Trophoblast cell (in vitro differentiated cells and primary cell): ENCODE results near the gene CDYL.

Experiments
- DNase-seq, 2 donors: peaks; one replicate each; pipeline ENCODE4 v3.0.0-alpha.2; 2016
- H2AFZ ChIP-seq: 2 replicates; pipeline ENCODE4 v1.6.1; 2013; ENCODE audit warnings: low read length, moderate library complexity, mild to moderate bottlenecking; ENCODE audit not compliant: insufficient read depth, poor library complexity
- H2AK5ac ChIP-seq: 2 replicates; pipeline ENCODE4 v1.6.1; 2013; ENCODE audit warnings: mild to moderate bottlenecking, low read length
- H2BK120ac ChIP-seq: 2 replicates; pipeline ENCODE4 v1.6.1; 2013; ENCODE audit warnings: low read length, mild to moderate bottlenecking, moderate library complexity; ENCODE audit not compliant: insufficient read depth, poor library complexity
- H2BK12ac ChIP-seq: 2 replicates; pipeline ENCODE4 v1.6.1; 2013; ENCODE audit warnings: mild to moderate bottlenecking, low read length, moderate library complexity
- H2BK5ac ChIP-seq: 2 replicates; pipeline ENCODE4 v1.6.1; 2013; ENCODE audit warnings: low read length, low read depth, moderate library complexity, mild to moderate bottlenecking; ENCODE audit not compliant: poor library complexity
- H3K14ac ChIP-seq: 2 replicates; pipeline ENCODE4 v1.6.1; 2013; ENCODE audit warnings: mild to moderate bottlenecking, low read length
- H3K18ac ChIP-seq: 2 replicates; pipeline ENCODE4 v1.6.1; 2013; ENCODE audit warnings: mild to moderate bottlenecking, low read length
- H3K23ac ChIP-seq: 2 replicates; pipeline ENCODE4 v1.6.1; 2013; ENCODE audit warnings: low read length
- H3K27ac ChIP-seq: 2 replicates; pipeline ENCODE4 v1.5.1; 2013; ENCODE audit warnings: low read depth, mild to moderate bottlenecking, inconsistent platforms, low read length, moderate library complexity
- H3K27me3 ChIP-seq: 2 replicates; pipeline ENCODE4 v1.6.1; 2013; ENCODE audit warnings: inconsistent platforms, mild to moderate bottlenecking, low read length, moderate library complexity; ENCODE audit not compliant: insufficient read depth
- H3K36me3 ChIP-seq, 2 experiments: 1 replicate in 1 of 2; 2 replicates in 1 of 2; pipeline ENCODE4 v1.6.1; 2013; ENCODE audit warnings: low read length in 2 of 2, mild to moderate bottlenecking in 2 of 2, moderate library complexity in 1 of 2; ENCODE audit not compliant: insufficient read depth in 2 of 2, control insufficient read depth in 1 of 2
- H3K4ac ChIP-seq: 2 replicates; pipeline ENCODE4 v1.6.1; 2013; ENCODE audit warnings: low read depth, mild to moderate bottlenecking, low read length, moderate library complexity
- H3K4me1 ChIP-seq, 2 experiments: 1 replicate in 1 of 2; 2 replicates in 1 of 2; pipeline ENCODE4 v1.6.1; 2013; ENCODE audit warnings: low read length in 2 of 2, mild to moderate bottlenecking in 2 of 2, moderate library complexity in 1 of 2; ENCODE audit not compliant: insufficient read depth in 2 of 2, control insufficient read depth in 1 of 2
- H3K4me2 ChIP-seq: 2 replicates; pipeline ENCODE4 v1.6.1; 2013; ENCODE audit warnings: inconsistent platforms, mild to moderate bottlenecking, low read length, moderate library complexity
- H3K4me3 ChIP-seq: 2 replicates; pipeline ENCODE4 v1.5.1; 2013; ENCODE audit warnings: mild to moderate bottlenecking, low read depth, low read length, inconsistent platforms
- H3K79me1 ChIP-seq: one replicate; pipeline ENCODE4 v1.6.1; 2013; ENCODE audit warnings: low read length
- H3K79me2 ChIP-seq: 2 replicates; pipeline ENCODE4 v1.6.1; 2013; ENCODE audit warnings: low read length, mild to moderate bottlenecking; ENCODE audit not compliant: control insufficient read depth, insufficient read depth, poor library complexity
- H3K9ac ChIP-seq: 2 replicates; pipeline ENCODE4 v1.6.1; 2013; ENCODE audit warnings: mild to moderate bottlenecking, low read length
- H3K9me3 ChIP-seq: 2 replicates; pipeline ENCODE4 v1.6.1; 2013; ENCODE audit warnings: low read depth, mild to moderate bottlenecking, control low read depth, inconsistent platforms, low read length; ENCODE audit not compliant: insufficient read depth
- H4K12ac ChIP-seq: 2 replicates; pipeline ENCODE4 v1.6.1; 2013; ENCODE audit warnings: low read depth, mild to moderate bottlenecking, low read length, moderate library complexity
- H4K8ac ChIP-seq: 2 replicates; pipeline ENCODE4 v1.6.1; 2013; ENCODE audit warnings: low read depth, mild to moderate bottlenecking, low read length, moderate library complexity
- H4K91ac ChIP-seq: one replicate; pipeline ENCODE4 v1.6.1; 2013; ENCODE audit warnings: low read depth, mild to moderate bottlenecking, low read length, moderate library complexity
- WGBS: extraction: QIAGEN DNeasy Blood & Tissue Kit; methylation state at CpG from one replicate; pipeline ENCODE4 v1.1.7; 2013; ENCODE audit warnings: missing lambda C conversion rate; ENCODE audit not compliant: insufficient read length, insufficient coverage; ENCODE audit errors: extremely low coverage; 5-methylcytosine and 5-hydroxymethylcytosine counted together

Gene CDYL

DNA sequence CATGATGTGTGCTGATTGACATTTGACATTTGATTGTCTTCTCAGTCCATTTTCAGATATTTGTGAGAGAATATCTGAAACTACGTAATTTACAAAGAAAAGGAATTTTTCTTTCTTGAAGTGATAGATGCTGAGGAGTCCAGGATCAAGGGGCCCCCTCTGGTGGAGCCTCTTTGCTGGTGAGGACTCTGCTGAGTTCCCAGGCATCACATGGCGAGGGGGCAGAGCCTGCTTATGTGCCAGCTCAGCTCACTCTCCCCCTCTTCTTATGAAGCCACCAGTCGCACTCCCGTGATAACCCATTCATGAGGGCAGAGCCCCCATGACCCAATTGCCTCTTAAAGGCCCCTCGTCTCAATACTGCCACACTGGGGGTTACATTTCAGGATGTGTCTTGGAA lies 136.4 kb downstream of the CDYL start:
- H2BK12ac ChIP-seq = no peak overlapping the region
- H3K79me1 ChIP-seq = no peaks in the 10 kb centered on the region
- H2AFZ ChIP-seq = no peak overlapping the region
- peaks cover 15% of the 10 kb centered on the region for H3K79me2 ChIP-seq
- no peak overlapping the region for H3K9ac ChIP-seq
- no peak overlapping the region for H3K18ac ChIP-seq
- no peak overlapping the region for H2BK5ac ChIP-seq
- no peak overlapping the region for H3K4me2 ChIP-seq
- H4K8ac ChIP-seq = no peak overlapping the region
- H3K23ac ChIP-seq = no peak overlapping the region
- peaks cover 17% of the 10 kb centered on the region in 2 experiments for H3K36me3 ChIP-seq
- no CpG with 5 or more reads among the region's 5 CpGs for WGBS
- no peak overlapping the region for H4K91ac ChIP-seq
- H3K4ac ChIP-seq = peak overlapping the region; percentile 22
- no peak overlapping the region for H3K4me3 ChIP-seq
- H3K14ac ChIP-seq = no peak overlapping the region
- no peaks in the 10 kb centered on the region for H3K9me3 ChIP-seq
- peaks cover 14 to 23% of the 10 kb centered on the region in 2 experiments for H3K4me1 ChIP-seq
- no peaks in the 10 kb centered on the region for H3K27me3 ChIP-seq
- no peak overlapping the region for H2BK120ac ChIP-seq
- no peak overlapping the region for H2AK5ac ChIP-seq
- no peak overlapping the region for H3K27ac ChIP-seq
- H4K12ac ChIP-seq = no peak overlapping the region
- no peak for DNase-seq

DNA sequence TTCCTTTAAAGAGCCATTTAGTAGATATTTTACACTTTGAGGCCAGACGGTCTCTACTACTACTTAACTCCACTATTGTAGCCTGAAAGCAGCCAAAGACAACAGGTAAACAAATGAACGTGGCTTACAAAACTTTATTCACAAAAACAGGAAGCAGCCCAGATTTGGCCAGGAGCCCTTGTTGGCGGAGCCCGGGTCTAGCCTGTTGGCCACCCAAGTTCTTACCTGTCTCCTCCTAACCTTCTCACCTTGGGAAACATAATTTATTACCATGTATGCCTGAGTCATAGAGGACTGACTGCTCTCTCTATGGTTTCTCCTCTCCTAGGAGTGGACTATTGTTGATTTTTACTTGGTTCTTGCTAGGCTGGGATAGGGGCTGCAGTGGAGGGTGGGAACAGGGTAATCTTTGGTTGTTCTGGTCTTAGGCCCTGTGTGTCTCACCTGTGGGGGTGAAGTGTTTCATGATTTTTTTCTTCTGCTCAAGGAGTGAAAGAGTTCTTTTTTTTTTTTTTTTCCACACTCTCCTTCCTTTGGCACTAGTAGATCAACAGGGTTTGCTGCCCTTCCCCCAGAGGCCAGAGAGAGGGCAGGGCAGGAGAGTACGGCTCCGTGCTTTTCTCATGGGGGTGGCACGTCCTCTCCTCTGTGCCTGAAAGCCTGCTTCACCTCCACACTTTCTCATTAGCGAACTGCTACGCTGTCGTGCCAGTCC lies 137.7 kb downstream of the CDYL start:
- H4K8ac ChIP-seq = no peak overlapping the region
- DNase-seq = no peak
- H4K91ac ChIP-seq = no peak overlapping the region
- H3K14ac ChIP-seq = no peak overlapping the region
- H3K79me2 ChIP-seq = peaks cover 11% of the 10 kb centered on the region
- peaks cover 8 to 13% of the 10 kb centered on the region in 2 experiments for H3K36me3 ChIP-seq
- no peak overlapping the region for H4K12ac ChIP-seq
- peak overlapping the region; percentile 60 for H3K4ac ChIP-seq
- no peak overlapping the region for H3K23ac ChIP-seq
- no peak overlapping the region for H2BK120ac ChIP-seq
- H3K9ac ChIP-seq = no peak overlapping the region
- H3K4me2 ChIP-seq = no peak overlapping the region
- H3K4me1 ChIP-seq = peaks cover 10 to 18% of the 10 kb centered on the region in 2 experiments
- H3K27me3 ChIP-seq = no peaks in the 10 kb centered on the region
- WGBS = no CpG with 5 or more reads among the region's 10 CpGs
- H2AK5ac ChIP-seq = no peak overlapping the region
- H3K79me1 ChIP-seq = no peaks in the 10 kb centered on the region
- H2AFZ ChIP-seq = no peak overlapping the region
- no peaks in the 10 kb centered on the region for H3K9me3 ChIP-seq
- H3K18ac ChIP-seq = no peak overlapping the region
- no peak overlapping the region for H2BK12ac ChIP-seq
- H3K27ac ChIP-seq = no peak overlapping the region
- no peak overlapping the region for H2BK5ac ChIP-seq
- no peak overlapping the region for H3K4me3 ChIP-seq

- Histone ChIP-seq H3K36me3 (peaks cover 8 to 11% of the 10 kb centered on the region in 2 experiments), H4K8ac (no peak overlapping the region), H3K23ac (no peak overlapping the region), H4K91ac (no peak overlapping the region), H3K4ac (peak overlapping the region; percentile 60), H3K14ac (no peak overlapping the region), H3K4me2 (no peak overlapping the region), H2BK5ac (no peak overlapping the region), H3K4me1 (peaks cover 10 to 18% of the 10 kb centered on the region in 2 experiments), H3K9me3 (no peaks in the 10 kb centered on the region), H2BK120ac (no peak overlapping the region), H3K18ac (no peak overlapping the region), H4K12ac (no peak overlapping the region), H2BK12ac (no peak overlapping the region), H3K27ac (no peak overlapping the region), H3K9ac (no peak overlapping the region), H3K79me1 (no peaks in the 10 kb centered on the region), H2AFZ (no peak overlapping the region), H3K27me3 (no peaks in the 10 kb centered on the region), H3K79me2 (peaks cover 11% of the 10 kb centered on the region), H2AK5ac (no peak overlapping the region), H3K4me3 (no peak overlapping the region)
- WGBS = no CpG with 5 or more reads among the region's 14 CpGs
- DNase-seq = no peak
Measured at GRCh38 chr6:4914420-4915159, 138.4 kb downstream of the CDYL start.

DNA sequence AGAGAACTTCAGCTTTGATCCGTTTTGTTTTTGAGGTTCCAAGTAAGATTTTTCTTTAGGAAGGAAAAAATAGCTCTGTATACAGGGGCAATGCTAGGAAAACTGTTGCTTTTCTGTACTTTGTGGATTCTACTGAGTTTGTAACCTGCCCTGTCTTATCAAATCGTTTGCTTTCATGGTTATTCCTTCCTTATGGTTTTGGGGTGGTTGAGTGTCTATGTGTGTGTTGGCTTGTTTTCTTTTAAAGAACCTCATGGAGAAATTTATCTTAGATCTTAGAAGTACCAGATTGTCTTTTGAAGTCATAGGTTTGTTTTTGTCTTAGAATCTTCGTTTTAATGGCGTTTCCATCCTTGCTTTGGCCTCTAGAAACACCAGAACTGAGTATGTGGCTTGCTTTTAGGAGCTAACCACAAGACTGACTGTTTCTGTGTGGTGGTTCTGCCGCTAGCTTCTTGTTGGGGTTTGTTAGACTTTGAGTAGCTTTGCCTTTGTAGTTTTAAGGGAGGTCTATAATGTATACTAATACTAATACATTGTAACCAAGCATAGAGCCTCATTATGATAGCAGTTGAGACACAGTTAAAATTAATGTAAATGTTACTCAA lies 140.9 kb downstream of the CDYL start:
- peaks cover 14% of the 10 kb centered on the region for H3K79me2 ChIP-seq
- WGBS = no CpG with 5 or more reads among the region's 5 CpGs
- no peak overlapping the region for H4K12ac ChIP-seq
- H3K79me1 ChIP-seq = no peaks in the 10 kb centered on the region
- H3K4me1 ChIP-seq = peaks cover 13% of the 10 kb centered on the region in 2 experiments
- H3K14ac ChIP-seq = no peak overlapping the region
- no peak overlapping the region for H3K23ac ChIP-seq
- no peak overlapping the region for H3K9ac ChIP-seq
- H3K36me3 ChIP-seq = peaks cover 3 to 14% of the 10 kb centered on the region in 2 experiments
- no peaks in the 10 kb centered on the region for H3K9me3 ChIP-seq
- H3K27ac ChIP-seq = no peak overlapping the region
- no peak overlapping the region for H2AK5ac ChIP-seq
- H2BK12ac ChIP-seq = no peak overlapping the region
- no peak overlapping the region for H2BK120ac ChIP-seq
- H3K4ac ChIP-seq = peak overlapping the region; percentile 90
- H3K4me3 ChIP-seq = no peak overlapping the region
- H2AFZ ChIP-seq = no peak overlapping the region
- H3K4me2 ChIP-seq = no peak overlapping the region
- H2BK5ac ChIP-seq = no peak overlapping the region
- DNase-seq = no peak
- no peak overlapping the region for H4K91ac ChIP-seq
- H3K27me3 ChIP-seq = no peaks in the 10 kb centered on the region
- no peak overlapping the region for H3K18ac ChIP-seq
- no peak overlapping the region for H4K8ac ChIP-seq
